NT2/D1 (cell line): ENCODE results near the gene TMEM176A.

ENCODE experiments used
- YY1 ChIP-seq: IDR thresholded peaks from 2 replicates; pipeline ENCODE4 v1.6.1; 2011; ENCODE audit not compliant: insufficient read length, insufficient read depth
- ZNF274 ChIP-seq: IDR thresholded peaks from 2 replicates; pipeline ENCODE4 v1.6.1; 2011; ENCODE audit warnings: mild to moderate bottlenecking, low read depth, low read length

DNA sequence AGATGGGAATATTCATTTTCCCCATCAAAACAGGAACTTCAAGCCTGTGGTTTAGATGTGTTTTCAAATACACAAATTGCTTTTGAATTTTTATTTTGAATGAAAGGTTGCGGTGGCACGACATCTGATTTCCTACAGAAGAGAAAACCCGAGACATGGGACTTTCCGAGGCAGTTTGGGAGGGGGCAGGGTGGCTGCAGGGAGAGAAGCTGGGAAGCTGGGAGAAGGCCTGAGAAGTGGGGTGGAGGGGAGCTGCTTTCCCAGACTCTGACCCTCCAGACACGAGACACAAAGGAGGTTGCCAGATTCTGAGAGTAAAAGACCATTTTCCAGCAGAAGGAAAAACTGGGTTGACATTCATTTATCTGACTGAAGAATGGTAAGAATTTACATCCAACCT, 19.6 kb downstream of the TMEM176A start:
- no peak for TF ChIP-seq ZNF274
- TF ChIP-seq YY1 = no peak
